HUES64 (cell line): ENCODE data around the gene MEF2A.

Experiments used
- H3K27ac ChIP-seq: 2 replicates; pipeline ENCODE4 v1.7.0; 2013; ENCODE audit warnings: low read depth, low read length, inconsistent platforms
- H3K27me3 ChIP-seq: 2 replicates; pipeline ENCODE4 v1.6.1; 2013; ENCODE audit warnings: mild to moderate bottlenecking, low read length; ENCODE audit not compliant: insufficient read depth
- H3K36me3 ChIP-seq: 2 replicates; pipeline ENCODE4 v1.6.1; 2013; ENCODE audit warnings: mild to moderate bottlenecking, low read length; ENCODE audit not compliant: insufficient read depth
- H3K4me1 ChIP-seq: 2 replicates; pipeline ENCODE4 v1.6.1; 2013; ENCODE audit warnings: mild to moderate bottlenecking, low read length, moderate library complexity; ENCODE audit not compliant: insufficient read depth
- H3K4me3 ChIP-seq: 2 replicates; pipeline ENCODE4 v1.5.1; 2013; ENCODE audit warnings: mild to moderate bottlenecking, low read length, moderate library complexity
- H3K9ac ChIP-seq: 2 replicates; pipeline ENCODE4 v1.6.1; 2013; ENCODE audit warnings: mild to moderate bottlenecking, low read depth, low read length
- H3K9me3 ChIP-seq: 2 replicates; pipeline ENCODE4 v1.6.1; 2013; ENCODE audit warnings: low read depth, low read length; ENCODE audit not compliant: insufficient read depth
- WGBS: fragments of 150-250, 120-280 bp; methylation state at CpG from one replicate; pipeline ENCODE4 v1.1.7; 2013; ENCODE audit warnings: missing lambda C conversion rate; 5-methylcytosine and 5-hydroxymethylcytosine counted together

MEF2A gene

DNA sequence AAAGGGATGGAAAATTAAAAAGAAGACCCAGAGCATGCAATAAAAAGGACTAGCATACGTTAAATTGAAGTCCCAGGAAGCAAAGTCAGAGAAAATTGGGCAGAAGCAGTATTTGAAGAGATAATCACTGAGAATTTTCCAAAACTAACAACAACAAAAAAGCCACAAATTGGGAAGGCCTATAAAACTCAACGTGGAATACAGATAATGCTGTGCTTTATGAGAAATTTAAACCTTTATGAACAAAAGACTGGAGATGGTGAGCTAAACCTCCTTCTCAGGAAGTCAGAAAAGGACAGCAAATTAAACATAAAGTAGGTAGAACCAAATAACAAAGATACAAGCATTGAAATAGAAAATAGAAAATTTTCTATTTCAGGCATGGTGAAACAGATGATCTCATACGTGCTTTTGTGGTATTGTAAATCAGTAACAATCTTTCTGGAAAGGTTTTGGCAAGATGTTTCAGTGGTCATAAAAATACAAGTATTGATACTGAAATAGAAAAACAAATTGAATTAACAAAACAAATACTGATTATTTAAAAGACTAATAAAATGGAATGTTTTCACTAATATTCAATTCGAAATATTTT lies 111.9 kb downstream of the MEF2A start:
- WGBS: 90% methylated on average over 2 of the region's 4 CpGs

GRCh38 chr15:99680276-99680675 lies 114.5 kb downstream of the MEF2A start:
- Histone ChIP-seq H3K27me3 (no peaks in the 10 kb centered on the region), H3K9ac (no peak overlapping the region), H3K4me1 (no peaks in the 10 kb centered on the region), H3K27ac (no peak overlapping the region), H3K9me3 (no peaks in the 10 kb centered on the region; the same call in 1 of the 2 replicates), H3K36me3 (peaks cover 45% of the 10 kb centered on the region), H3K4me3 (no peak overlapping the region)

More for the DNA sequence above, 111.9 kb downstream of the MEF2A start:
- H3K36me3 ChIP-seq: peaks cover 61% of the 10 kb centered on the region
- no peaks in the 10 kb centered on the region for H3K27me3 ChIP-seq
- no peak overlapping the region for H3K27ac ChIP-seq
- H3K9ac ChIP-seq: no peak overlapping the region
- H3K4me1 ChIP-seq: no peaks in the 10 kb centered on the region
- no peaks in the 10 kb centered on the region for H3K9me3 ChIP-seq
- no peak overlapping the region for H3K4me3 ChIP-seq

DNA sequence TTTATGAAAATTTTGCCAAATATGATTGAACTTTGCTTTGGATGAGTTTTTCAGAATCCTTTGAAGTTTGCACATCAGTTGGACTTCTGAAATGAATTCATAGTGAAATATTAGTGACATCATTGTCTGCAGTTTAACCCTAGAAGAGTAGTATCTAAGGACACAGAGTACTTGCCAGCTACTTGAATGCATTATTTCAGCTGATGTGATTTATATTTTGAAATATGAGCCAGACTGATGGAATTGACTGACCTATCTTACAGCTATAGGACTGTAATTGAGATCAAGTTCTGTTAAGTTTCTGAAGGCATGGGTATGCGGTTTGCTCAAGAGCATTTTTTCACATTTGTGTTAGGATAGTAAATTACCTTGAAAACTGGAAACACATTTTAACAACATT lies 116.2 kb downstream of the MEF2A start:
- Histone ChIP-seq H3K4me1 (no peaks in the 10 kb centered on the region), H3K36me3 (peaks cover 35% of the 10 kb centered on the region), H3K4me3 (no peak overlapping the region), H3K9ac (no peak overlapping the region), H3K9me3 (peaks cover 10% of the 10 kb centered on the region; the same call in 1 of the 2 replicates), H3K27me3 (no peaks in the 10 kb centered on the region), H3K27ac (no peak overlapping the region)
- WGBS: 100% methylated on average over 1 of the region's 1 CpG

DNA sequence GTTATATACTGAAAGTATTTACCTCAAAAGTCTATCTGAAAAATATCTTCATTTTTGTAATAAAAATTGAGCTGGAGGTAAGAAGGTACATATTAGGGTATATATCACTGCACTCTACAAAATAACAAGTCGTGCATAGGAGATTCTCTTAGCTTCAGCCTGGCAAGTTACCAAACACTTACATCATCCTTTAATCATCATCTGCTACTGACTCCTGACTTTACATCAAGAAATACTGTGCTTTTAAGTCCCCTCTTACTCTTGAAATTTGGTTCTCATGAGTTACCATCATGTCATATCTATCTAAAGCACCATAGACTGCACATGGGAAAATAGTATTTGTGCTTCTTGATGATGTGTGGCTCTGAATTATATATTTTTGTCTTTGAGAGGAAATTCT lies 116.7 kb downstream of the MEF2A start:
- Histone ChIP-seq H3K27ac (no peak overlapping the region), H3K36me3 (peaks cover 35% of the 10 kb centered on the region)

GRCh38 chr15:99683000-99683670 lies 117.4 kb downstream of the MEF2A start:
- 97% methylated on average over 8 of the region's 9 CpGs for WGBS
- H3K4me3 ChIP-seq: no peak overlapping the region
- no peak overlapping the region for H3K27ac ChIP-seq
- H3K9me3 ChIP-seq: peaks cover 10% of the 10 kb centered on the region; the same call in 1 of the 2 replicates
- H3K36me3 ChIP-seq: peaks cover 33% of the 10 kb centered on the region
- H3K4me1 ChIP-seq: no peaks in the 10 kb centered on the region
- no peak overlapping the region for H3K9ac ChIP-seq
- H3K27me3 ChIP-seq: no peaks in the 10 kb centered on the region

More for the DNA sequence above, 116.7 kb downstream of the MEF2A start:
- Histone ChIP-seq H3K9me3 (peaks cover 10% of the 10 kb centered on the region; the same call in 1 of the 2 replicates), H3K4me3 (no peak overlapping the region), H3K4me1 (no peaks in the 10 kb centered on the region), H3K9ac (no peak overlapping the region), H3K27me3 (no peaks in the 10 kb centered on the region)
- 98% methylated on average over 1 of the region's 1 CpG for WGBS

GRCh38 chr15:99686290-99686689 lies 120.5 kb downstream of the MEF2A start:
- Histone ChIP-seq H3K27ac (no peak overlapping the region), H3K27me3 (no peaks in the 10 kb centered on the region), H3K4me3 (no peak overlapping the region), H3K9ac (no peak overlapping the region), H3K36me3 (peaks cover 34% of the 10 kb centered on the region), H3K4me1 (no peaks in the 10 kb centered on the region), H3K9me3 (peaks cover 10% of the 10 kb centered on the region; the same call in 1 of the 2 replicates)
- WGBS: 97% methylated on average over 1 of the region's 1 CpG

- WGBS: 97% methylated on average over 3 of the region's 3 CpGs
- no peak overlapping the region for H3K27ac ChIP-seq
- H3K36me3 ChIP-seq: peaks cover 58% of the 10 kb centered on the region
Measured at GRCh38 chr15:99692825-99693224, 127.0 kb downstream of the MEF2A start.

GRCh38 chr15:99696096-99696495 lies 130.3 kb downstream of the MEF2A start:
- Histone ChIP-seq H3K9me3 (no peaks in the 10 kb centered on the region), H3K36me3 (peaks cover 44% of the 10 kb centered on the region), H3K27me3 (no peaks in the 10 kb centered on the region), H3K4me1 (no peaks in the 10 kb centered on the region), H3K4me3 (no peak overlapping the region), H3K27ac (no peak overlapping the region), H3K9ac (no peak overlapping the region)
- WGBS: 96% methylated on average over 2 of the region's 2 CpGs

More at GRCh38 chr15:99692825-99693224, 127.0 kb downstream of the MEF2A start:
- Histone ChIP-seq H3K4me1 (no peaks in the 10 kb centered on the region), H3K9me3 (no peaks in the 10 kb centered on the region), H3K9ac (no peak overlapping the region), H3K27me3 (no peaks in the 10 kb centered on the region), H3K4me3 (no peak overlapping the region)

DNA sequence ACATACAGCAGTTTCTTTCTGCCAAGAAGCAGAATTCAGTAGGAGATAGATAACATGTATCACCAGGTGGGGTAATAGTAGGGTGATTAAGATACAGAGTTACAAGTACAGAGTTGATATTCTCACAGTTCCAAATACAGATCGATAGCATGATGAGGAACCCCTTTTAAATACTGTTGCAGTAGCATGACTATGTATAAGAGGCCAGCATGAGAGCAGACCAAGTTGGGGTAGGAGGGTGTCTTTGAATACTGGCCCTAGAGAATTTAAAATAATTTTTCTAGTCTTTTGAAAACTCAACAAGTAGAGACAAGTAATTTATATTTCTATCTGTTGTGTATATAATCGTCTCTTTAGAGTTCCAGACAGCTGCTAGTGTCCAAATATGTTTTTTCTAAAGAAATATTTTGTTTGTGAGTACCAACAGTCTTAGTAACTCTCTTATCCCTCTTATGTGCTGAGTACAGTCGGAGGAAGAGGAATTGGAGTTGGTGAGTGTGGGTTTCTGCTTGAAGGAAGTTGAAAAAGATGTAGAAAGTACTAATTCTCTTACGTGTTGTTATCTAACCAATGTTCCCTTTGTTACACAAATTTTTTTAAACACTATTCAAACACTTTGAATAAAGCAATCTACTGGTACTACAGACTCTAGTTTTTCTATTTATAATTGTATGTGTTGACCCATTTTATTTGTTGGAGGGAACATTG lies 137.3 kb downstream of the MEF2A start:
- H3K9ac ChIP-seq: no peak overlapping the region
- peaks cover 17% of the 10 kb centered on the region for H3K4me1 ChIP-seq
- no peak overlapping the region for H3K4me3 ChIP-seq
- peak overlapping the region; percentile 66 for H3K27ac ChIP-seq
- WGBS: 83% methylated on average over 2 of the region's 4 CpGs
- no peaks in the 10 kb centered on the region for H3K9me3 ChIP-seq
- no peaks in the 10 kb centered on the region for H3K36me3 ChIP-seq
- H3K27me3 ChIP-seq: no peaks in the 10 kb centered on the region

DNA sequence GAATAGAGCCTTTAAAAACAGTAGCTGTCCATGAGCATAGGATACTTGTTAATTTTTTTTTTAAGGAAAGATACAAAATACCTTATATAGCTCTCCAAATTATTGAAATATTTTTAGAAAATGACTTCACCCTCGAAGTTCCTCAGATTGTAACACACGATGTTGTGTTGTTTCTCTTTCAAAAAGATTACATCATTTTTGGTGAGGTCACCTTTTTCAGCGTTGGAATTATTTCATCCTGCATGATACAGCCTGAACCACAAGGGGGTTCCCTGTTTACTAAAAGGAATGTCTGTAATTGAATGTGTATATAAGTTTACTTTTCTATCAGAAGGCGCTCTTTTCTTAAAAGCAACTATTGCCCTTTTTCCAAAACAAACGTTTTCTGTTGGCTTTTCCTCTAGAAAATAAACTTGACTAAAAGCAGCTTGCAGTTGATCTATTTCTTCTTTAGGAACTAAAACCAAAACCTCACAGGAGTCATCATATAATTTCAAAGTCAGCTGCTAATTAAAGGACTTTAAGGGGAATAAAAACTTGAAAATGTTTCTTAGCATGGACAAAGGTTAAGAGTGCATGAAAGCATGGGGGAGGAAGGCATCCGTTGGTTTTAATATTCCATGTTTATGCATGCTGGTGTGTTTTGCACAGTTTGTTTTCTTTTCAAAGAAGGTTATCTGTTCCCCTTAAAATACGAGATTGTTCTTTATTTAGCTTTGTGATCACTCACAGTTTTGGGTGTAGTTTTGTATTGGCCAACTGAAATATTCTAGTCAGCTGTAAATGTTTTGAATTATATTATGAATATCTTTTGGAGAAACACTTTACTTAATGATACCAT lies 138.0 kb downstream of the MEF2A start:
- Histone ChIP-seq H3K4me3 (no peak overlapping the region), H3K27me3 (no peaks in the 10 kb centered on the region), H3K9ac (no peak overlapping the region), H3K27ac (peak overlapping the region; percentile 66), H3K9me3 (no peaks in the 10 kb centered on the region), H3K36me3 (no peaks in the 10 kb centered on the region; the same call in 1 of the 2 replicates), H3K4me1 (peaks cover 17% of the 10 kb centered on the region)
- WGBS: 69% methylated on average over 7 of the region's 7 CpGs
